IMR-90 (cell line): ENCODE data around the gene UMODL1.

ENCODE experiments used
- CEBPB ChIP-seq: IDR thresholded peaks from 2 replicates; pipeline ENCODE4 v1.6.1; 2012; ENCODE audit warnings: low read depth, low read length, improper control_type of control experiment
- CHD1 ChIP-seq: IDR thresholded peaks from 2 replicates; pipeline ENCODE4 v1.6.1; 2012; ENCODE audit warnings: low read depth, low read length, improper control_type of control experiment
- CTCF ChIP-seq: conservative IDR thresholded peaks from 2 replicates; pipeline ENCODE4 v1.5.1; 2012; ENCODE audit warnings: mild to moderate bottlenecking, low read depth, low read length, improper control_type of control experiment
- ELK1 ChIP-seq: fragments of 150-350 bp; IDR thresholded peaks from 2 replicates; pipeline ENCODE4 v1.6.1; 2016; ENCODE audit warnings: low read depth, mild to moderate bottlenecking, low read length, moderate library complexity, borderline replicate concordance
- FOS ChIP-seq: fragments of 150-350 bp; IDR thresholded peaks from 2 replicates; pipeline ENCODE4 v1.6.1; 2016; ENCODE audit warnings: low read depth, low read length
- POLR2A ChIP-seq: IDR thresholded peaks from 2 replicates; pipeline ENCODE4 v1.6.1; 2012; ENCODE audit warnings: mild to moderate bottlenecking, low read depth, low read length
- RAD21 ChIP-seq: IDR thresholded peaks from 2 replicates; pipeline ENCODE4 v1.6.1; 2012; ENCODE audit warnings: low read length, improper control_type of control experiment
- RCOR1 ChIP-seq: IDR thresholded peaks from 2 replicates; pipeline ENCODE4 v1.6.1; 2012; ENCODE audit warnings: mild to moderate bottlenecking, low read length, improper control_type of control experiment; ENCODE audit not compliant: insufficient replicate concordance
- RFX5 ChIP-seq: IDR thresholded peaks from 2 replicates; pipeline ENCODE4 v1.8.0; 2012; ENCODE audit warnings: low read depth, mild to moderate bottlenecking, low read length, moderate library complexity
- USF2 ChIP-seq: fragments of 150-350 bp; IDR thresholded peaks from 2 replicates; pipeline ENCODE4 v1.6.1; 2017; ENCODE audit warnings: mild to moderate bottlenecking, antibody characterized with exemption, low read length, low read depth

- no peak for TF ChIP-seq CEBPB
- no peak for TF ChIP-seq CHD1
- TF ChIP-seq POLR2A: no peak
- TF ChIP-seq RCOR1: no peak
- TF ChIP-seq CTCF: no peak
- TF ChIP-seq USF2: no peak
- no peak for TF ChIP-seq ELK1
- TF ChIP-seq RFX5: no peak
- TF ChIP-seq FOS: no peak
- TF ChIP-seq RAD21: no peak
Observed at GRCh38 chr21:42159560-42160110, 88.5 kb downstream of the UMODL1 start.
